Fibroblast of peridontal ligament (primary cell): ENCODE data around the gene ASCL1.

Experiments used
- DNase-seq: peaks from one replicate; pipeline ENCODE4 v3.0.0-alpha.2; 2010; ENCODE audit errors: extremely low read depth

The ASCL1 gene

DNA sequence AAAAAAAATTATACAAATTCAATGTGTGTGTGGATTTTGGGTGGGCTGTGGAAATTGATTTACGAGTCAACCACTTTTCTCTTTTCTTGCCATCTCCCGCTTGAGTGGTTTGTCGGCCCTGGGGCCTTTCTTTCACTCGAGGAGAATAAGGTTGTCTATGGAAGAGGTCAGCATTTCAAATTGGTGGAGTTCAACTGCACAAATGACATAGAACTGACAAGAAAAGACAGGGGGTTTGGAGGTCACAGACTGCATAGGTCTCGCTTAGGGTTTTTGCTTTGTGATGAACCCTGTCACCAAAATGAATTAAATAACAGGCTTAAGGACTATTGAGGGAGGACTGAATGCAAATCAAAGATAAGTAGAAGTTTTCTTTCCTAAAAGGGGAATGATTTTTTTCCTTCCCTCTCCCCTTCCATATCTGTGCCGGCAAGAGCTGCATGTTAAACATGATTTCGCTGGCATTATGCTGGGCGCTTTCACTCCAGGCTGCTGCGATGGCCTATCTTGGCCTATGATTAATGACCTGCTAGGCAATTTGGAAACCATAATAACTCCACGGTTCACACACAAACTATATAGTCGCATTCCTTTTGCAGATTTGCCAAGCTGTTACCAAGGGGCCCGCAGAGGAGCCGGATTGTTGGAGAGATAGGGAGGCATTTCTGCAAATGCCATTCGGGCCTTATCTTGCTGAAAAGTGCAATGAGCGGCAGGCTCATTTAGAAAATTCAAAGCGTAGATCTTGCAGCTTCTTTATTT, 20.7 kb downstream of the ASCL1 start:
- DNase-seq: no peak

DNA sequence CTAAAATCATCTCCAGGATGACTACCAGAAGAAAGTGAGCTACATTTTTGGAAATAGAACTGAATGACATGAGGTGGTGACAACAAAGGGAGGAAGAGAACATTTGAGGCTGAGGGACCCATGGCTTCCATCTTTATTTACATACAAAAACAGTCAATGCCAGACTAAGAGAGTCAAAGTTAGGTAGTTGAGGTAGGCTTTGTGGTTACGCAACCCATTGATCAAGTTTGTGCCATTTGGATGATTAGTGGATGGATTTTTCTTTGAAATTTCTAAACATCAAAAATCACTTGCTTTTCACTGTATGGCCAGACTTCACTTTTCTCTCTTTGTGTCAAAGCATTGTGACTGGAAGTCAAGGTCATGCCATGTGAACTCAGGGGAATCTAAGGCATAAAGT, 22.9 kb downstream of the ASCL1 start:
- no peak for DNase-seq

DNA sequence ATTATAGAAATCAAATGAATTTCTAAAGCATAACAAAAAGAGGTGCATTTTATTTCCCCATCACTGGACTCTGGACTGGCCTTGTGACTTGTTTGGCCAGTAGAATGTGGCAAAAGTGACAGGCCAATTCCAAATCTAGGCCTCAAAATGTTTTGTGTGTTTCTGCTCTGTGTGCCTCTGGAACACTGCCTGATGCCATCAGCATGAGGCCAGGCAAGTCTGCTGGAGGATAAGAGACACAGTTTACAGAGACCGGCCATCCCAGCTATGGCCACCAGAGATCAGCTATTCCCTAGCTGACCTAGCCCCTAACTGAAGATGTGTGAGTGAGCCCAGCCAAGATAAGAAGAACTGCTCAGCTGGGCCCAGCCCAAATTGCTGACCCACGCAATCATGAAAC, 32.9 kb downstream of the ASCL1 start:
- no peak for DNase-seq

DNA sequence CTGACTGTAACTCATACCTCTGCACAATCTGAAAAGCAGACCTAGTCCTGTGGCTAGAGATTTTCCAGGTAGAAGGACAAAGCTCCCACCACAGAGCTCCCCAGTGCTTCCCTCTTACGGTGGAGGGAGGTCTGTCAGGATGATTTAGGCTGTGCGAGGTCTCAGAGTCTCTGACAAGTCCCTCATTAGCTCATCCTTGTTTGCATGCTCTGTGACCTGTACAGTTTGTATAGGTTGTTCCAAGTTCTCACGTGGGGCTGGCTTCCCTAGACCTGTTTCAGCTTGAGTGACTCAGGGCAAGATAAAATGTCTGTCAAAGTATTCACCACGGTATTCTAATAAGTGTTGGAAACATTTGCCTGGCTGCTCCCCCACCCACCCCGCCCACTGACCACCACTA, 34.8 kb downstream of the ASCL1 start:
- DNase-seq: no peak

DNA sequence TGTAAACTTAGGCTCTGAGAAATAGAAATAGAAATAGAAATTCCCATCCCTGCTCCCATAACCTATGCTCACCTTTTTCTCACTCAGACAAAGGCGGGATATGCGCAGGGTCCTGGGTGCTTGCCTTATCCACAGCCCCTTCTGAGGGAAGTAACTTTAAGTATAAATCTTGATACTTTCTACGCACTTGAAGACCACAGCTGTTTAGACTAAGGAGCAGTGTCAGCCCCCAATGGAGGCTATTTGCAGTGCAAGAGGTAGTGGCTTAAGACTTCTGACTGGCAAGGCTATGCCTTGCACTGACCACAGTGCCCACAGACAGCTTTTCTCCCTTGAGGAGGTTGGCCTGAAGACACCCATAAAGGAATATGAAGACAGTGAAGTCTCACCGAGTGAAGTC, 35.2 kb downstream of the ASCL1 start:
- DNase-seq: no peak

DNA sequence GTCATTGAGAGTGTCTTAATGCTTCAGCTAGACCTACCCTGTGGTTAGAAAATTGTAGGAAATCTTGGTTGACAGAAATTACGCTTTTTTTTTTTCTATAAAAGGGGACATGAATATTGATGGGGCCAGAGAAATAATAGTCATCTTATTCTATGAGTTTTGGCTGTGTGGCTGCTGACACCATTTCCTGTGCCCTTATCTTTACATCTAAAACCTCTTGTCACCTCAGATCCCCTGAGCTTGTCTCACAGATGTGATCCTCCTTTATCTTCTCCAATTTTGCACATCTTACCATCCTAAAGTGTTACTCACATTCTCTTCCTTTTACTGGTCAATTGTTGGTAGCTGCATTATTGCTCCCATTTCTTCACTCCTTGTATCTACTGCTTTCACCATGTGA, 36.1 kb downstream of the ASCL1 start:
- no peak for DNase-seq

DNA sequence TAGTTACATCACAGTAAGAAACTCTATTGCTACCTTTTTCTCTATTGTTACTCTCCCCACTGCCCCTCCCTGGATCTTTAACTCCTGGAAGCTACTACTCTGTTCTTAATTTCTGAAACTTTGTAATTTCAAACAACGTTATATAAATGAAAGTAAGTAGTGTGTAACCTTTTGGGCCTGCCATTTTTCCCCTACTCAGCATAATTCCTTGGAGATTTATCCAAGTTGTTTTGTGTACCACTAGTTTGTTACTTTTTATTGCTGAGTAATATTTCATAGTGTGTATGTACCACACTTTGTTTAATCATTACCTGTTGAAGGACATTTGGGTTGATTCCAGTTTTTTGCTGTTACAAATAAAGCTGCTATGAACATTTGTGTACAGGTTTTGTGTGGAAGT, 37.9 kb downstream of the ASCL1 start:
- DNase-seq: no peak
